HG03175 (cell line): ENCODE measurements around the gene IRAK4.

Source experiments
- ATAC-seq: cut with Tn5 transposase; IDR thresholded peaks from one replicate; pipeline ENCODE4 v1.9.1; 2021; ENCODE audit warnings: mild to moderate bottlenecking, moderate library complexity; ENCODE audit not compliant: unreplicated experiment

The IRAK4 gene

GRCh38 chr12:43835656-43836474 is 77.1 kb downstream of the IRAK4 start, which contains the start of gene TMEM117:
TMEM117 (plus strand) TSS chr12:43836081.
- ATAC-seq = peak; percentile 83

GRCh38 chr12:43836475-43836989 is 77.8 kb downstream of the IRAK4 start:
- ATAC-seq = peak; percentile 41
